DMS 273 treated with DMSO at 0.1 percent for 48 hours (cell line): ENCODE results near the gene MYO6.
A peak's percentile ranks its signal among the peaks of the same experiment; 100 is the strongest.

Source experiments
- DNase-seq: peaks from one replicate; lab custom pipeline; 2025; lab: John Stamatoyannopoulos, UW

Gene MYO6

DNA sequence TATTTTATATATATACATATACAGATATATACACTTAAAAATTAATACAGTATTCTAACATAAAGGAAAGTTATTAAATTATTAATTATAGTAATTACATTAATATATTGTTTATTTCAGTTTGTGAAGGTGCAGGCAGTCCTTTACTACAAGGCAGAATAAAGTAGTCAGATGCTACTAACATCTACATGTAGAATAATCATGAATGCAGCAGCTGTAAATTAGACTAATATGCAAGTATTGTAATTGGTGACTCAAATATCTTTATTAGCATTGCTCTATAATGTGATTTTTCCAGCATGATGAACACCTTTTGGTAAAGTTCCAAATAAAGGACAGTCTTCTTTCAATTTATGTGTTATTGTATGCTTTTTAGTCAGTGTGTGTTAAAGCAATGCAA lies 17.3 kb downstream of the MYO6 start:
- DNase-seq: no peak

DNA sequence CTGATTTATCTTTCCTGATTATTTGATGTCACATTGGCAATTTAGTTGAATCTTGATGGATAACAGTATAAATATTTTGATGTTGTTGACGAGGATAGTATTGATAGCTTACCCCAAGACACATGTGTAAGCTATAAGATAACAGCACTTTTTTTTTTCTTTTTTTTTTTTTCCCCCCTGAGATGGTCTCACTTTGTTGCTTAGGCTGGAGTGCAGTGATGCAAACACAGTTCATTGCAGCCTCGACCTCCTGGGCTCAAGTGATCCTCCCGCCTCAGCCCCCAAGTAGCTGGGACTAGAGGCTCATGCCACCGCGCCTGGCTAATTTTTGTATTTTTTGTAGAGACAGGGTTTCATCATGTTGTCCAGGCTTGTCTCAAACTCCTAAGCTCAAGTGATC lies 21.8 kb downstream of the MYO6 start:
- DNase-seq: no peak

DNA sequence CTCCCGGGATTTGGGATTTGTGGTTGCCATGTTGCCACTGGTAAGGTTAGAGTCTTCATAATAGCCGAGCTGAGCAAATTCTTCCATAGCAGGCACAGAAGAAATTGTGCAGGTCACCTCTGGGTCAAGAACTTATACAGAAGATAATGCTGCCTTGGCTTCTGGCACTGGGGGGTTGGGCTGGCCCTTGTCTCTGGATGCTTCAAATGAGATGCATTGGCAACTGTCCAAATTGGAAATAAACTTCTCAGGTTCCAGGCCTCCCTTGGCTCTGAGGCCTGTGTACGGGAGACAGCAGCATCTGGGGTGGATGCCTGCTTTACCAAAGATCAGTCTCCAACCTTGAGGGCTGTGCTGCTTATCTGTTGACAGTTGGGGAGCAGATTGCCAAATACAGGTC lies 26.2 kb downstream of the MYO6 start:
- peak; percentile 88 for DNase-seq

- no peak for DNase-seq
These were observed 27.4 kb downstream of the MYO6 start for GRCh38 chr6:75776461-75776860.

DNA sequence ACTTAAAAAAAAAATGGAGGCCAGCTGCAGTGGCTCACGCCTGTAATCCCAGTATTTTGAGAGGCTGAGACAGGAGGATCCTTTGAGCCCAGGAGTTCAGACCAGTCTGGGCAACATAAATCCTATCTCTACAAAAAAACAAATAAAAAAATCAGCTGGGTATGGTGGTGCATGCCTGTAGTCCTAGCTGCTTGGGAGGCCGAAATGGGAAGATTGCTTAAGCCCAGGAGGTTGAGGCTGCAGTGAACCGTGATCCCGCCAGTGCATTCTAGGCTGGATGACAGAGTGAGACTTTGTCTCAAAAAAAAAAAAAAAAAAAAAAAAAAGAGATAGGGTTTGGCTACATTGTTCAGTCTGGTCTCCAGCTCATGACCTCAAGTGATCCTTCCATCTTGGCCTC lies 29.7 kb downstream of the MYO6 start:
- no peak for DNase-seq

- no peak for DNase-seq
These were observed 37.1 kb downstream of the MYO6 start for GRCh38 chr6:75786152-75786551.

GRCh38 chr6:75788894-75789293 lies 39.9 kb downstream of the MYO6 start:
- DNase-seq: no peak

DNA sequence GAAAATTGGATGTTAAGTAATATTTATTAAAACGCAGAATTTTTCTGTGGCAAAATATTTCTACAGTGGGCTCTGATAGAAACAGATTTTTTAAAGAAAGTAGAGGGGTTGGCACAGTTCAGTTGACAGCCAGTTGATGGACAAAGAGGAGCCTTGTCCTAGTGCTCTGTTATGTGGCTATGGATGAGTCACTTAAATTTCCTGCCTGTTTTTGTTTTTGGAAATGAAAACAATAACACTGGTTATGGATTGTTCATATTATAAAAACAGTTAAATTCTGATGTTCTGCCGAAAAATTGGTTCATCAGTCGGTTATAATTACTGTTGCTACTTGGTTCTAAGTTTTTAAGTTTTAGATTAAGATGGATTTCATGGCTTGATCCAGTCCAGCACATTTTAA lies 42.8 kb downstream of the MYO6 start:
- DNase-seq: no peak

GRCh38 chr6:75794351-75794846 lies 45.4 kb downstream of the MYO6 start:
- DNase-seq: no peak

GRCh38 chr6:75794954-75795739 lies 46.1 kb downstream of the MYO6 start:
- DNase-seq: no peak

- DNase-seq: no peak
These were observed 47.7 kb downstream of the MYO6 start for GRCh38 chr6:75796723-75797122.

DNA sequence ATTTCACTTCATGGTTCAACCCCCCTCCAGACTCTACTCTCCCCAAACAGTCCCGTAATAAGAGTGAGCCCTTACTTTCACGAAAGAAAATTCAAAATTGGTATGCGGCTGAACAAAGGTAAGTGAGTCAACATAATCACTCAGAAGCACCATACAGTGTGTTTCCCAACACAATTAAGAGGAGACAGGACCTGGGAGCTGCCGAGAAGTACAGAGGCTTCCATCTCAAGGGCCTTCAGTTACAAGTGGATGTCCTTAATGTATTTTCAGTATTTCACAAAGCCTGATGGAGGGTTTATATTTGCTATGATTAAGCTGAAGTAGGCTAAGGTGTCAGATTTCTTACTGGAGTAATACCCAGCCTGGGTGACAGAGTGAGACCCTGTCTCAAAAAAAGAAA lies 51.1 kb downstream of the MYO6 start:
- DNase-seq: no peak

GRCh38 chr6:75800708-75801505 lies 51.9 kb downstream of the MYO6 start:
- no peak for DNase-seq

DNA sequence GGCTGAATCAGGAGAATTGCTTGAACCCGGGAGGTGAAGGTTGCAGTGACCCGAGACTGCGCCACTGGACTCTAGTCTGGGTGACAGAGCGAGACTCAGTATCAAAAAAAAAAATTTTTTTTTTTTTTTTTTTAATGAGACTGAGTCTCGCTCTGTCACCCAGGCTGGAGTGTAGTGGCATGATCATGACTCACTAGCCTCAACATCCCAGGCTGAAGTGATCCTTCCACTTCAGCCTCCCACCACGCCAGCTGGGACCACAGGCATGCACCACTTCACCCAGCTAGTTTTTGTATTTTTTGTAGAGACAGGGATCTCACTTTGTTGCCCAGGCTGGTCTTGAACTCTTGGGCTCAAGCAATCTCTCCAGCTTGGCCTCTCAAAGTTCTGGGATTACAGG lies 53.3 kb downstream of the MYO6 start:
- no peak for DNase-seq

DNA sequence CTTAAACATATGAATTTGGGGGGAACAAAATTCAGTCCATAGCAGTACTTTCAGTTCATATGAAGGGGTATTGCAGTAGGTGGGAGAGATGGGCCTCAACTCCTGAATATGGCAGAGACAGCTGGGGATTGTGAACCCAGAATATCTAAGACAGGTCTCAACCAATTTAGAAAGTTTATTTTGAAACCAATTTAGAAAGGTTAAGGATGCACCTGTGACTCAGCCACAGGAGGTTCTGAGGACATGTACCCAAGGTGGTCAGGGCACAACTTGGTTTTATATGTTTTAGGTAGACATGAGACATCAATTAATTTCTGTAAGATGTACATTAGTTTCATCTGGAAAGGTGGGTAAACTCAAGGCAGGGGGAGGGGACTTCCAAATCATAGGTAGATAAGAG lies 59.5 kb downstream of the MYO6 start:
- DNase-seq: no peak

DNA sequence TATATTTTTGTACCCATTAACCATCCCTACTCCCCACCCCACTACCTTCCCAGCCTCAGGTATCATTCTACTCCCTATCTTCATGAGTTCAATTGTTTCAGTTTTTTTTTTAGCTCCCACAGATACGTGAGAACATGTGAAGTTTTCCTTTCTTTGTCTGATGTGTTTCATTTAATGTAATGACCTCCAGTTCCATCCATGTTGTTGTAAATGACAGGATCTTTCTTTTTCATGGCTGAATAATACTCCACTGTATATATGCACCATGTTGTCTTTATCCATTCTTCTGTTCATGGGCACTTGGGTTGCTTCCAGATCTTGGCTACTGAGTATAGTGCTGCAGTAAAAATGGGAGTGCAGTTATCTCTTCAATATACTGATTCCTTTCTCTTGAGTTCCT lies 63.5 kb downstream of the MYO6 start:
- DNase-seq: no peak

- no peak for DNase-seq
These were observed 64.6 kb downstream of the MYO6 start for GRCh38 chr6:75813476-75814250.

GRCh38 chr6:75815756-75816155 lies 66.7 kb downstream of the MYO6 start:
- DNase-seq: no peak

DNA sequence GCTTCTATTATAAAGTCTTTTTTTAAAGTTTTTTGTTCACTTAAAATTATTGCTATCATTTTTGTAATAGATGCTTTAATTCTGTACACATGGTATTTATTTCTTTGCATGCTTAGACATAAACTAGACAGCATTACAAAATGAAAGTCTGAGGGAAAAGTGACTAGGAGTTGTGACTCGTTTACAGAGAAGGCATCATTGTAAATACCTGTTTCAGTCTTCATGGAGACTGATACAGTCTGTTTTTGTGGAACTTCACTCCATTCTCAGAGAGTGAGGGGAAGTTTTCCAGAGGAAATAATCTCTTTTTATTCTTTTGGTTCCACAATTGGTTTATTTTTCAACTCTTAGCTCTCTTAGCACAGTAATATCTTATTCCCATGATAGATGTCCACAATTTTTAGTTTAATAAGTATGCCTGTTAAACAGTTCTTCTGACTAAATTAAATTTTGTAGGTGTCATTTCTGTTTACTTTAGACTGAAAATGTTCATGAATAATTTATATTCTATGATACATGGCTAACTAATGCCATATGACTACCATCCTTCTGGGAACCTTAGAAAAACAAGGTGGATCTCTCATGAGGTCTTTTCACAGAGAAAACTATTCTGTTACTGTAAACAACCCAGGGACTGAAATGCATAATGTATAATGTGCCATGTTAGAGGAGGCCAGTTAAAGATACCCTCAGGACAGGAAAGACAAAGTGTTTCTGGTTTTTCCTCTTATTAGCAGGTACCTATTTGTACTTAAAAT lies 69.2 kb downstream of the MYO6 start:
- DNase-seq: peak; percentile 45

DNA sequence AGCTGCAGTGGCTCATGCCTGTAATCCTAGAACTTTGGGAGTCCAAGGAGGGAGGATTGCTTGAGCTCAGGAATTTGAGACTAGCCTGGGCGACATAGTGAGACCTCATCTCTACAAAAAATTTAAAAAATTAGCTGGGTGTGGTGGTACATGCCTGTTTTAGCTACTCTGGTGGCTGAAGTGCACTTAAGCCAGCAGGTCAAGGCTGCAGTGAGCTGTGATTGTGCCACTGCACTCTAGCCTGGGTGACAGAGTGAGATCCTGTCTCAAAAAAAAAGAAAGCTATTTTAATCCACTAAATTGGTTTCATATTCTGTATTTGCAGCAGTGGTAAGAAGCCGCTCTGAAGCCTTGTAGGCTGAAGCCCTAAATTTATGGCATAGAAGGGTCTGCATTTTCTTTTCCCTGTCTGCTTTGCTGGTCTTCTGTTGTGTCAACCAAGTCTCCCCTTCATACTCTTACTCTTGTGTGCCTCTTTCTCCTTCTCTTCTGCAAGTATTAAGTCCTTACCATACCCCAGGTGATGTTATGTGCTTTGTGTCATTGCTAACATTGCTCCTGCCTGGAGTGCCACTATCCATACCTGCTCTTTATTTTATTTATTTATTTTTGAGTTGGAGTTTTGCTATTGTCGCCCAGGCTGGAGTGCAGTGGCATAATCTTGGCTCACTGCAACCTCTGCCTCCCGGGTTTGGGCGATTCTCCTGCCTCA lies 70.9 kb downstream of the MYO6 start:
- DNase-seq: no peak

DNA sequence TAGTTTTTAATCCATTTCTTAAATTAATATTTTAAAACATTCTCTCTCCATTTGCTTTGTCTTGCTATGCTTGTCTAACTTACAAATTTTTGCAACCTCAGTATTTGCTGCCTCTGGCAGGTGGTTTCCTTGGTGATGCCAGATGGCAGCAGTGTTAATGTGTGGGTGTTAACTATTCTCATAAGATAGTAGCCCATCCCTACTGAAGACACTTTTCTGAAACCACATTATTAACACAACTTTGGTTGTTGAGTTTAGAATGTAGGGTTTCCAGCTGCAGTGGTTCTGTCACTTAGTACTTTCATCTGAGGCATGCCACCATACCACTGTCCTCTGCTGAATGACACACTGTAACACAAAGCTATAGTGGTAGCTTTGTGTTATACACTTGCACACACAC lies 75.1 kb downstream of the MYO6 start:
- no peak for DNase-seq
